ENCODE measurements around the gene OR10V1.

DNA sequence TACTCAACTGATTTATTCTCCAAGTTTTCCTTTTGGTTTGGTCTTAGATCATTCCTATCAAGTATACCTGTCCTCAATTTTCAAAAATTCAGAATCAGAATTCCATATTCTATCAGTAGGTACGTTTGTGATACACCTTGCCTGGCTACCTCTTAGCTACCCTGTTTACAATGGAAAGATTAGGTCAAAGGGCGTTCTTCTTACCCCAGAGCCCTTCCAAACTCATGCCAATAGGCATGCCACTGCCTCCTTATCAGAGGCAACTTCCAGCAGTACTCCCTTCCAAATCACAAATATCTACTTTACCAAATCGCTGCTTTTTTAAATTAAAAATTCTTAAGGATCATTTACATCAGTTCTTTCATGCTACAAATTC, 45.8 kb downstream of the OR10V1 start:
- TF ChIP-seq, protein P1, sequence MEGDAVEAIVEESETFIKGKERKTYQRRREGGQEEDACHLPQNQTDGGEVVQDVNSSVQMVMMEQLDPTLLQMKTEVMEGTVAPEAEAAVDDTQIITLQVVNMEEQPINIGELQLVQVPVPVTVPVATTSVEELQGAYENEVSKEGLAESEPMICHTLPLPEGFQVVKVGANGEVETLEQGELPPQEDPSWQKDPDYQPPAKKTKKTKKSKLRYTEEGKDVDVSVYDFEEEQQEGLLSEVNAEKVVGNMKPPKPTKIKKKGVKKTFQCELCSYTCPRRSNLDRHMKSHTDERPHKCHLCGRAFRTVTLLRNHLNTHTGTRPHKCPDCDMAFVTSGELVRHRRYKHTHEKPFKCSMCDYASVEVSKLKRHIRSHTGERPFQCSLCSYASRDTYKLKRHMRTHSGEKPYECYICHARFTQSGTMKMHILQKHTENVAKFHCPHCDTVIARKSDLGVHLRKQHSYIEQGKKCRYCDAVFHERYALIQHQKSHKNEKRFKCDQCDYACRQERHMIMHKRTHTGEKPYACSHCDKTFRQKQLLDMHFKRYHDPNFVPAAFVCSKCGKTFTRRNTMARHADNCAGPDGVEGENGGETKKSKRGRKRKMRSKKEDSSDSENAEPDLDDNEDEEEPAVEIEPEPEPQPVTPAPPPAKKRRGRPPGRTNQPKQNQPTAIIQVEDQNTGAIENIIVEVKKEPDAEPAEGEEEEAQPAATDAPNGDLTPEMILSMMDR (conservative IDR thresholded peaks at IDR 0.05; ENCODE audit: low read depth, low read length) = no peak
- TF ChIP-seq EZH2 (IDR thresholded peaks at IDR 0.05; ENCODE audit: low read length, unreplicated experiment) (no peak), EZH2phosphoT487 (IDR thresholded peaks at IDR 0.05; ENCODE audit: borderline replicate concordance, low read length) (no peak)

Measured in PC-3 (cell line).